ENCODE measurements around the gene HNRNPH1.
"Not testable (repeated sequence)": the region's sequence is repeated elsewhere in the genome, so short reads cannot be mapped to it uniquely, and the experiment has no call there.

GRCh38 chr5:179639296-179639695 lies 15.8 kb upstream of the HNRNPH1 start:
- not testable (repeated sequence) for TF ChIP-seq CTCF (conservative IDR thresholded peaks at IDR 0.05; ENCODE audit: low read depth, low read length); EZH2 (IDR thresholded peaks at IDR 0.05; ENCODE audit: borderline replicate concordance, low read depth, low read length, poor library complexity, severe bottlenecking)
